Measurements from ENCODE around the gene MINAR1.

DNA sequence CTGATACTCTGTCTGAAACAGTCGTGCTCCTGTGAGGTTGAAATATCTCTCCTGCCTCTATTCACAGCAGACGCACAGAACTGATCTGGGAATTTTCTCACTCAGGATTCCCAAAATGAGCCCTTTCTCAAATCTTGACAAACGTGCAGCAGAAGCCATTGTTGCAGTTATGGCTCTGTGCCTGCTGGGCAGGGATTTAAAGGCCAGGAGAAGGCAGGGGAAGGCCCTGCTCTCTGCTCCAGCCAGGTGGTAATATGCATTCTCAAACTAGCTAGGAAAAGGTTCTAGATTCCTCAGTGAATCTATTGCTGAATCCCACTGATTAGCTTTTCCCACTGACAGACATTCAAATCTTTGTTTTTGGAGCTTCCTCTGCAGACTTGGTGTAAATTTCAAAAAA, 2.2 kb downstream of the MINAR1 start:
- TF ChIP-seq CTCF (conservative IDR thresholded peaks at IDR 0.05) (no peak), EZH2 (IDR thresholded peaks at IDR 0.05; ENCODE audit: low read depth) (no peak)
